Fibroblast of the conjunctiva (primary cell): ENCODE data around the gene RANGAP1.

Experiments used
- DNase-seq: peaks from one replicate; pipeline ENCODE4 v3.0.0-alpha.2; 2010; ENCODE audit warnings: low read depth

RANGAP1 gene

GRCh38 chr22:41234815-41235695 lies 50.9 kb downstream of the RANGAP1 start:
- DNase-seq: no peak

GRCh38 chr22:41231369-41231768 lies 54.6 kb downstream of the RANGAP1 start:
- no peak for DNase-seq

GRCh38 chr22:41230401-41230785 lies 55.6 kb downstream of the RANGAP1 start:
- DNase-seq: no peak

GRCh38 chr22:41229730-41230400 lies 56.1 kb downstream of the RANGAP1 start:
- no peak for DNase-seq

- no peak for DNase-seq
These were observed 56.8 kb downstream of the RANGAP1 start for GRCh38 chr22:41229215-41229614.

GRCh38 chr22:41226723-41227655 lies 59.0 kb downstream of the RANGAP1 start:
- no peak for DNase-seq

- no peak for DNase-seq
These were observed 62.5 kb downstream of the RANGAP1 start for GRCh38 chr22:41223535-41223934.

- DNase-seq: no peak
These were observed 63.0 kb downstream of the RANGAP1 start for GRCh38 chr22:41222846-41223507.

GRCh38 chr22:41217553-41218157 lies 68.3 kb downstream of the RANGAP1 start:
- DNase-seq: peak; percentile 94

GRCh38 chr22:41216984-41217383 lies 69.0 kb downstream of the RANGAP1 start:
- DNase-seq: no peak

- DNase-seq: no peak
These were observed 70.1 kb downstream of the RANGAP1 start for GRCh38 chr22:41215926-41216325.

- no peak for DNase-seq
These were observed 70.6 kb downstream of the RANGAP1 start for GRCh38 chr22:41215409-41215808.

GRCh38 chr22:41206719-41207118 lies 79.3 kb downstream of the RANGAP1 start:
- DNase-seq: no peak

GRCh38 chr22:41204992-41205900 lies 80.7 kb downstream of the RANGAP1 start, which contains the start of gene L3MBTL2:
Gene L3MBTL2, plus strand, starts transcription at chr22:41205312. Its CDS starts 51 bp downstream, at chr22:41205363.
- peak; percentile 87 for DNase-seq

- no peak for DNase-seq
These were observed 81.9 kb downstream of the RANGAP1 start for GRCh38 chr22:41204066-41204465.

GRCh38 chr22:41203118-41203517 lies 82.9 kb downstream of the RANGAP1 start:
- DNase-seq: no peak

- no peak for DNase-seq
These were observed 84.8 kb downstream of the RANGAP1 start for GRCh38 chr22:41201141-41201540.

- no peak for DNase-seq
These were observed 87.9 kb downstream of the RANGAP1 start for GRCh38 chr22:41198027-41198580.

- peak; percentile 5 for DNase-seq
These were observed 88.7 kb downstream of the RANGAP1 start for GRCh38 chr22:41197038-41197972.
